Right lobe of liver (tissue), 6 donors: ENCODE results near the gene VWC2. TPM values are rescaled to one million over a fixed set of nuclear protein-coding genes. Genes with fewer than 3 reads are reported as not detected.

Source experiments
- ATAC-seq, 4 donors: fragments of 200-7000 bp; cut with Tn5 transposase; one replicate each; pipeline ENCODE4 v1.9.1; 2020; ENCODE audit warnings: mild to moderate bottlenecking in 4 of 4, moderate library complexity in 4 of 4
- DNase-seq, 3 donors: peaks; one replicate each; pipeline ENCODE4 v3.0.0-alpha.2; 2020
- H3K27ac ChIP-seq, 3 donors: fragments of 200-600 bp; one replicate each; pipeline ENCODE4 v1.8.0; 2022
- H3K27me3 ChIP-seq, 2 donors: fragments of 200-600 bp; one replicate each; pipeline ENCODE4 v1.8.0; 2022
- H3K36me3 ChIP-seq, 4 donors: fragments of 200-600 bp; sonication (generic) in 1 of 4; one replicate each; pipeline versions ENCODE4 v1.5.1 to v1.8.0; 2017 to 2022; ENCODE audit warnings: control low read depth in 1 of 4
- H3K4me1 ChIP-seq, 4 donors: fragments of 200-600 bp; sonication (generic) in 1 of 4; one replicate each; pipeline versions ENCODE4 v1.5.1 to v1.8.0; 2017 to 2022; ENCODE audit warnings: control low read depth in 1 of 4
- H3K4me3 ChIP-seq, 3 donors: fragments of 200-600 bp; one replicate each; pipeline ENCODE4 v1.8.0; 2022
- H3K9me3 ChIP-seq, 4 donors: fragments of 200-600 bp; sonication (generic) in 1 of 4; one replicate each; pipeline versions ENCODE4 v1.5.1 to v1.8.0; 2017 to 2022; ENCODE audit warnings: control low read depth in 1 of 4
- POLR2A ChIP-seq: fragments of 450-650 bp; IDR thresholded peaks from one replicate; pipeline ENCODE4 v1.6.1; 2017; ENCODE audit warnings: antibody characterized with exemption, mild to moderate bottlenecking
- WGBS: methylation state at CpG from one replicate; pipeline ENCODE4 v1.1.6; 2018; ENCODE audit warnings: low coverage, low lambda C conversion rate; ENCODE audit not compliant: insufficient coverage; ENCODE audit errors: missing lambda C conversion rate; 5-methylcytosine and 5-hydroxymethylcytosine counted together
- intact Hi-C, 2 donors: fragments of 100-400 bp; cut with DNase I; formaldehyde crosslinking; loops; one replicate each; pipeline versions ENCODE4 v1.11.2 to v1.14.1; 2022
- long read RNA-seq: library from polyadenylated mRNA; unstranded; transcript quantifications from one replicate; pipeline ENCODE4 v2.0.0, GENCODE V29; 2019
- total RNA-seq, 6 experiments: library from RNA; depleted of rRNA in 2 of 6; stranded (reverse); fragments of >200 nt in 2 of 6; fragmentation: NEBNext Ultra II Directional in 3 of 6; extraction: Animal tissue kit (Norgen Biotek cat#: 25700) in 3 of 6; gene quantifications; one replicate each; pipeline versions ENCODE4 v1.1.0 to v1.2.4, GENCODE V29; 2016 to 2023
- TF ChIP-seq, protein P1 (sequence below), 4 donors: fragments of 200-600 bp in 3 of 4; fragments of 450-650 bp in 1 of 4; IDR thresholded peaks; one replicate each; pipeline versions ENCODE4 v1.5.1 to v1.8.0; 2016 to 2022; ENCODE audit warnings: antibody characterized with exemption in 4 of 4, mild to moderate bottlenecking in 2 of 4
- donor health status: DM: no; HTN: yes; CAD: no.
- donor health status: DM: no; HTN: no; CAD: no.
- donor health status: DM: no; HTN: no; CAD: no.
- donor health status: DM: no; HTN: yes; CAD: no.
- donor health status: DM: no; HTN: yes; CAD: no.

VWC2 gene
- total RNA-seq: not detected
- long read RNA-seq: 0 reads

- intact Hi-C loops: no loop called here
- ATAC-seq (peak in 1 of 4 donors; percentile 12), DNase-seq (no peak)
- no peaks in the 10 kb centered on the region for H3K9me3 ChIP-seq
- peaks cover 0 to 18% (median 0%) of the 10 kb centered on the region in 4 donors for H3K4me1 ChIP-seq
- no peaks in the 10 kb centered on the region for H3K36me3 ChIP-seq
- peak within 1 kb of the TSS in 1 of 3 donors; percentile 10 for H3K4me3 ChIP-seq
- 0% methylated on average over 12 of the region's 75 CpGs for WGBS
- TF ChIP-seq, protein P1, sequence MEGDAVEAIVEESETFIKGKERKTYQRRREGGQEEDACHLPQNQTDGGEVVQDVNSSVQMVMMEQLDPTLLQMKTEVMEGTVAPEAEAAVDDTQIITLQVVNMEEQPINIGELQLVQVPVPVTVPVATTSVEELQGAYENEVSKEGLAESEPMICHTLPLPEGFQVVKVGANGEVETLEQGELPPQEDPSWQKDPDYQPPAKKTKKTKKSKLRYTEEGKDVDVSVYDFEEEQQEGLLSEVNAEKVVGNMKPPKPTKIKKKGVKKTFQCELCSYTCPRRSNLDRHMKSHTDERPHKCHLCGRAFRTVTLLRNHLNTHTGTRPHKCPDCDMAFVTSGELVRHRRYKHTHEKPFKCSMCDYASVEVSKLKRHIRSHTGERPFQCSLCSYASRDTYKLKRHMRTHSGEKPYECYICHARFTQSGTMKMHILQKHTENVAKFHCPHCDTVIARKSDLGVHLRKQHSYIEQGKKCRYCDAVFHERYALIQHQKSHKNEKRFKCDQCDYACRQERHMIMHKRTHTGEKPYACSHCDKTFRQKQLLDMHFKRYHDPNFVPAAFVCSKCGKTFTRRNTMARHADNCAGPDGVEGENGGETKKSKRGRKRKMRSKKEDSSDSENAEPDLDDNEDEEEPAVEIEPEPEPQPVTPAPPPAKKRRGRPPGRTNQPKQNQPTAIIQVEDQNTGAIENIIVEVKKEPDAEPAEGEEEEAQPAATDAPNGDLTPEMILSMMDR (IDR thresholded peaks at IDR 0.05): no peak
- TF ChIP-seq POLR2A: no peak
- H3K27me3 ChIP-seq: peaks cover 0 to 7% of the 10 kb centered on the region in 2 donors
- H3K27ac ChIP-seq: no peak within 1 kb of the TSS
Measured at GRCh38 chr7:49773218-49773935, at the start of gene VWC2. Gene VWC2 (plus strand): TSS chr7:49773638. CDS start chr7:49775436, 1,798 bp downstream.

DNA sequence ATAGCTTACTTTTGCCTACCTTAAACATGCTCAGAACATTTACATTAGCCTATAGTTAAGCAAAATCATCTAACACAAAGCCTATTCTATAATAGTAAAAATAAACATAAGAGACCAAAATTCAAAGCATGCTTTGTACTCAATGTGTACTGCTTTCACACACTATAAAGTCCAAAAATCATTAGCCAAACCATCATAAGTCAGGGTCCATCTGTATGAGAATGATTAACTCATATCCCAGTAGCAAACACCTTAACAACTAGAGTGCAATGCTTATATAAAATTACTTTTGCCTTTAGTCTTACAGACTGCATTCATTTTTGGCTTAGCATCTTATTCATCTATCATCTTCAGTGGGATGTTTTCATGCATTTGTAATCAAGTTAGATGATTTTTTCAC lies 49.4 kb upstream of the VWC2 start:
- H3K27me3 ChIP-seq: no peaks in the 10 kb centered on the region
- intact Hi-C loops: no loop called here
- H3K9me3 ChIP-seq: no peaks in the 10 kb centered on the region
- no peak overlapping the region for H3K4me3 ChIP-seq
- DNase-seq (no peak), ATAC-seq (no peak)
- no peaks in the 10 kb centered on the region for H3K4me1 ChIP-seq
- H3K36me3 ChIP-seq: no peaks in the 10 kb centered on the region
- H3K27ac ChIP-seq: no peak overlapping the region
- TF ChIP-seq, protein P1 (IDR thresholded peaks at IDR 0.05): no peak
- no peak for TF ChIP-seq POLR2A

GRCh38 chr7:49731836-49732235 lies 41.6 kb upstream of the VWC2 start:
- no peak for ATAC-seq
- no peak overlapping the region for H3K4me3 ChIP-seq
- TF ChIP-seq POLR2A: no peak
- TF ChIP-seq, protein P1 (IDR thresholded peaks at IDR 0.05): no peak
- no peaks in the 10 kb centered on the region for H3K36me3 ChIP-seq
- H3K27me3 ChIP-seq: no peaks in the 10 kb centered on the region
- H3K9me3 ChIP-seq: no peaks in the 10 kb centered on the region
- no peak overlapping the region for H3K27ac ChIP-seq
- 0% methylated on average over 1 of the region's 2 CpGs for WGBS
- no peaks in the 10 kb centered on the region for H3K4me1 ChIP-seq
- intact Hi-C loops: no loop called here
- no peak for DNase-seq

GRCh38 chr7:49762666-49763065 lies 10.8 kb upstream of the VWC2 start:
- H3K4me3 ChIP-seq: no peak overlapping the region
- intact Hi-C loops: no loop called here
- no peaks in the 10 kb centered on the region for H3K27me3 ChIP-seq
- ATAC-seq (no peak), DNase-seq (no peak)
- no peak overlapping the region for H3K27ac ChIP-seq
- TF ChIP-seq, protein P1 (IDR thresholded peaks at IDR 0.05): no peak
- TF ChIP-seq POLR2A: no peak
- H3K36me3 ChIP-seq: no peaks in the 10 kb centered on the region
- 61% methylated on average over 3 of the region's 3 CpGs for WGBS
- H3K4me1 ChIP-seq: no peaks in the 10 kb centered on the region
- no peaks in the 10 kb centered on the region for H3K9me3 ChIP-seq
